Endometrium (tissue), 2 donors: ENCODE results near the gene SKI.
"Not testable (repeated sequence)": the region's sequence is repeated elsewhere in the genome, so short reads cannot be mapped to it uniquely, and the experiment has no call there.

ENCODE experiments used
- FAIRE-seq: peaks from 2 replicates; lab custom pipeline; 2012; peaks lifted over from hg19 to GRCh38; lab: Jason Lieb, UNC
- donor health status: control.
- donor health status: control.

Gene SKI

GRCh38 chr1:2322065-2322571 is 94.0 kb downstream of the SKI start:
- peak; percentile 15 for FAIRE-seq

- FAIRE-seq: no peak
Measured at GRCh38 chr1:2322581-2323211, 94.6 kb downstream of the SKI start.

GRCh38 chr1:2323451-2323974 is 95.4 kb downstream of the SKI start:
- FAIRE-seq: no peak

GRCh38 chr1:2324553-2325366 is 96.6 kb downstream of the SKI start:
- no peak for FAIRE-seq

GRCh38 chr1:2326524-2326923 is 98.4 kb downstream of the SKI start:
- no peak for FAIRE-seq

GRCh38 chr1:2327162-2327561 is 99.0 kb downstream of the SKI start:
- FAIRE-seq: peak; percentile 73

GRCh38 chr1:2327841-2328240 is 99.7 kb downstream of the SKI start:
- no peak for FAIRE-seq

- FAIRE-seq: no peak
Measured at GRCh38 chr1:2328676-2329455, 100.7 kb downstream of the SKI start.

GRCh38 chr1:2330035-2330434 is 101.9 kb downstream of the SKI start:
- no peak for FAIRE-seq

- no peak for FAIRE-seq
Measured at GRCh38 chr1:2330519-2331199, 102.5 kb downstream of the SKI start.

GRCh38 chr1:2331200-2331544 is 103.1 kb downstream of the SKI start:
- no peak for FAIRE-seq

- not testable (repeated sequence) for FAIRE-seq
Measured at GRCh38 chr1:2331580-2331979, 103.5 kb downstream of the SKI start.

GRCh38 chr1:2334366-2334765 is 106.2 kb downstream of the SKI start:
- no peak for FAIRE-seq

- FAIRE-seq: no peak
Measured at GRCh38 chr1:2334883-2335534, 106.9 kb downstream of the SKI start.

- no peak for FAIRE-seq
Measured at GRCh38 chr1:2335721-2336455, 107.8 kb downstream of the SKI start.

GRCh38 chr1:2336499-2336898 is 108.4 kb downstream of the SKI start:
- FAIRE-seq: no peak

GRCh38 chr1:2337081-2337480 is 109.0 kb downstream of the SKI start:
- FAIRE-seq: no peak

- FAIRE-seq: no peak
Measured at GRCh38 chr1:2337501-2337900, 109.4 kb downstream of the SKI start.

GRCh38 chr1:2339206-2340085 is 111.3 kb downstream of the SKI start:
- FAIRE-seq: no peak
